ENCODE data around the gene TMPRSS4. TPM values are rescaled to one million over a fixed set of nuclear protein-coding genes. Genes with fewer than 3 reads are reported as not detected.

The TMPRSS4 gene
- total and polyA plus RNA-seq, 2 experiments from 2014 or later: 0.10 to 0.58 TPM

DNA sequence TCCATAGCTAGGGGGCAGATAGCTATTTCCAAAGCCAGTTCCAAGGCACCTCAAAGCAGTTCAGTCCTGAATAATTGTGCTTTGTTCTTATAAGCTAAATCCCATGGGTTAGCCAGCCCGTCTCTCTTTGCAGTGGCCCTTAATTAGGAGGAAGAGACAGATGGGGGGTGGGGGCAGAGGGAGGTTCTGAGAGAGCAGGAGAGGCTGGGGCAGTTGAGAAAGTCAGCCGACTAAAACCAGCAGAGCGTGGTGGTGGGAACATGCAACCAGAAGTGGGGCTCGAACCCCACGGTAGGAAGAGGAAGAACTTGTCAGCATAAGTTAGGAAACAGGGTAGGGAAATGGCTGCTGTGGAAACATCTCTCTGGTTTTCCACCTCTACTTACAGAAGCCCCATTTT lies 86.6 kb downstream of the TMPRSS4 start (continued):
- TF ChIP-seq, protein P1, sequence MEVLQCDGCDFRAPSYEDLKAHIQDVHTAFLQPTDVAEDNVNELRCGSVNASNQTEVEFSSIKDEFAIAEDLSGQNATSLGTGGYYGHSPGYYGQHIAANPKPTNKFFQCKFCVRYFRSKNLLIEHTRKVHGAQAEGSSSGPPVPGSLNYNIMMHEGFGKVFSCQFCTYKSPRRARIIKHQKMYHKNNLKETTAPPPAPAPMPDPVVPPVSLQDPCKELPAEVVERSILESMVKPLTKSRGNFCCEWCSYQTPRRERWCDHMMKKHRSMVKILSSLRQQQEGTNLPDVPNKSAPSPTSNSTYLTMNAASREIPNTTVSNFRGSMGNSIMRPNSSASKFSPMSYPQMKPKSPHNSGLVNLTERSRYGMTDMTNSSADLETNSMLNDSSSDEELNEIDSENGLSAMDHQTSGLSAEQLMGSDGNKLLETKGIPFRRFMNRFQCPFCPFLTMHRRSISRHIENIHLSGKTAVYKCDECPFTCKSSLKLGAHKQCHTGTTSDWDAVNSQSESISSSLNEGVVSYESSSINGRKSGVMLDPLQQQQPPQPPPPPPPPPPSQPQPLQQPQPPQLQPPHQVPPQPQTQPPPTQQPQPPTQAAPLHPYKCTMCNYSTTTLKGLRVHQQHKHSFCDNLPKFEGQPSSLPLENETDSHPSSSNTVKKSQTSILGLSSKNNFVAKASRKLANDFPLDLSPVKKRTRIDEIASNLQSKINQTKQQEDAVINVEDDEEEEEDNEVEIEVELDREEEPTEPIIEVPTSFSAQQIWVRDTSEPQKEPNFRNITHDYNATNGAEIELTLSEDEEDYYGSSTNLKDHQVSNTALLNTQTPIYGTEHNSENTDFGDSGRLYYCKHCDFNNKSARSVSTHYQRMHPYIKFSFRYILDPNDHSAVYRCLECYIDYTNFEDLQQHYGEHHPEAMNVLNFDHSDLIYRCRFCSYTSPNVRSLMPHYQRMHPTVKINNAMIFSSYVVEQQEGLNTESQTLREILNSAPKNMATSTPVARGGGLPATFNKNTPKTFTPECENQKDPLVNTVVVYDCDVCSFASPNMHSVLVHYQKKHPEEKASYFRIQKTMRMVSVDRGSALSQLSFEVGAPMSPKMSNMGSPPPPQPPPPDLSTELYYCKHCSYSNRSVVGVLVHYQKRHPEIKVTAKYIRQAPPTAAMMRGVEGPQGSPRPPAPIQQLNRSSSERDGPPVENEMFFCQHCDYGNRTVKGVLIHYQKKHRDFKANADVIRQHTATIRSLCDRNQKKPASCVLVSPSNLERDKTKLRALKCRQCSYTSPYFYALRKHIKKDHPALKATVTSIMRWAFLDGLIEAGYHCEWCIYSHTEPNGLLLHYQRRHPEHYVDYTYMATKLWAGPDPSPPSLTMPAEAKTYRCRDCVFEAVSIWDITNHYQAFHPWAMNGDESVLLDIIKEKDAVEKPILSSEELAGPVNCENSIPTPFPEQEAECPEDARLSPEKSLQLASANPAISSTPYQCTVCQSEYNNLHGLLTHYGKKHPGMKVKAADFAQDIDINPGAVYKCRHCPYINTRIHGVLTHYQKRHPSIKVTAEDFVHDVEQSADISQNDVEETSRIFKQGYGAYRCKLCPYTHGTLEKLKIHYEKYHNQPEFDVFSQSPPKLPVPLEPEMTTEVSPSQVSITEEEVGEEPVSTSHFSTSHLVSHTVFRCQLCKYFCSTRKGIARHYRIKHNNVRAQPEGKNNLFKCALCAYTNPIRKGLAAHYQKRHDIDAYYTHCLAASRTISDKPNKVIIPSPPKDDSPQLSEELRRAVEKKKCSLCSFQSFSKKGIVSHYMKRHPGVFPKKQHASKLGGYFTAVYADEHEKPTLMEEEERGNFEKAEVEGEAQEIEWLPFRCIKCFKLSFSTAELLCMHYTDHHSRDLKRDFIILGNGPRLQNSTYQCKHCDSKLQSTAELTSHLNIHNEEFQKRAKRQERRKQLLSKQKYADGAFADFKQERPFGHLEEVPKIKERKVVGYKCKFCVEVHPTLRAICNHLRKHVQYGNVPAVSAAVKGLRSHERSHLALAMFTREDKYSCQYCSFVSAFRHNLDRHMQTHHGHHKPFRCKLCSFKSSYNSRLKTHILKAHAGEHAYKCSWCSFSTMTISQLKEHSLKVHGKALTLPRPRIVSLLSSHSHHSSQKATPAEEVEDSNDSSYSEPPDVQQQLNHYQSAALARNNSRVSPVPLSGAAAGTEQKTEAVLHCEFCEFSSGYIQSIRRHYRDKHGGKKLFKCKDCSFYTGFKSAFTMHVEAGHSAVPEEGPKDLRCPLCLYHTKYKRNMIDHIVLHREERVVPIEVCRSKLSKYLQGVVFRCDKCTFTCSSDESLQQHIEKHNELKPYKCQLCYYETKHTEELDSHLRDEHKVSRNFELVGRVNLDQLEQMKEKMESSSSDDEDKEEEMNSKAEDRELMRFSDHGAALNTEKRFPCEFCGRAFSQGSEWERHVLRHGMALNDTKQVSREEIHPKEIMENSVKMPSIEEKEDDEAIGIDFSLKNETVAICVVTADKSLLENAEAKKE (CRISPR knock-in tag; IDR thresholded peaks at IDR 0.05): no peak
- no peak for TF ChIP-seq JUNB (IDR thresholded peaks at IDR 0.05; ENCODE audit: unreplicated experiment)
- TF ChIP-seq STAT1 (IDR thresholded peaks at IDR 0.05; ENCODE audit: unreplicated experiment): no peak
- no peak for TF ChIP-seq NANOG (IDR thresholded peaks at IDR 0.05; ENCODE audit: borderline replicate concordance)
- TF ChIP-seq, protein P2, sequence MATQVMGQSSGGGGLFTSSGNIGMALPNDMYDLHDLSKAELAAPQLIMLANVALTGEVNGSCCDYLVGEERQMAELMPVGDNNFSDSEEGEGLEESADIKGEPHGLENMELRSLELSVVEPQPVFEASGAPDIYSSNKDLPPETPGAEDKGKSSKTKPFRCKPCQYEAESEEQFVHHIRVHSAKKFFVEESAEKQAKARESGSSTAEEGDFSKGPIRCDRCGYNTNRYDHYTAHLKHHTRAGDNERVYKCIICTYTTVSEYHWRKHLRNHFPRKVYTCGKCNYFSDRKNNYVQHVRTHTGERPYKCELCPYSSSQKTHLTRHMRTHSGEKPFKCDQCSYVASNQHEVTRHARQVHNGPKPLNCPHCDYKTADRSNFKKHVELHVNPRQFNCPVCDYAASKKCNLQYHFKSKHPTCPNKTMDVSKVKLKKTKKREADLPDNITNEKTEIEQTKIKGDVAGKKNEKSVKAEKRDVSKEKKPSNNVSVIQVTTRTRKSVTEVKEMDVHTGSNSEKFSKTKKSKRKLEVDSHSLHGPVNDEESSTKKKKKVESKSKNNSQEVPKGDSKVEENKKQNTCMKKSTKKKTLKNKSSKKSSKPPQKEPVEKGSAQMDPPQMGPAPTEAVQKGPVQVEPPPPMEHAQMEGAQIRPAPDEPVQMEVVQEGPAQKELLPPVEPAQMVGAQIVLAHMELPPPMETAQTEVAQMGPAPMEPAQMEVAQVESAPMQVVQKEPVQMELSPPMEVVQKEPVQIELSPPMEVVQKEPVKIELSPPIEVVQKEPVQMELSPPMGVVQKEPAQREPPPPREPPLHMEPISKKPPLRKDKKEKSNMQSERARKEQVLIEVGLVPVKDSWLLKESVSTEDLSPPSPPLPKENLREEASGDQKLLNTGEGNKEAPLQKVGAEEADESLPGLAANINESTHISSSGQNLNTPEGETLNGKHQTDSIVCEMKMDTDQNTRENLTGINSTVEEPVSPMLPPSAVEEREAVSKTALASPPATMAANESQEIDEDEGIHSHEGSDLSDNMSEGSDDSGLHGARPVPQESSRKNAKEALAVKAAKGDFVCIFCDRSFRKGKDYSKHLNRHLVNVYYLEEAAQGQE (IDR thresholded peaks at IDR 0.05; ENCODE audit: unreplicated experiment): no peak
- TF ChIP-seq CREB1 (CRISPR knock-in tag; IDR thresholded peaks at IDR 0.05; ENCODE audit: low read depth): no peak

DNA sequence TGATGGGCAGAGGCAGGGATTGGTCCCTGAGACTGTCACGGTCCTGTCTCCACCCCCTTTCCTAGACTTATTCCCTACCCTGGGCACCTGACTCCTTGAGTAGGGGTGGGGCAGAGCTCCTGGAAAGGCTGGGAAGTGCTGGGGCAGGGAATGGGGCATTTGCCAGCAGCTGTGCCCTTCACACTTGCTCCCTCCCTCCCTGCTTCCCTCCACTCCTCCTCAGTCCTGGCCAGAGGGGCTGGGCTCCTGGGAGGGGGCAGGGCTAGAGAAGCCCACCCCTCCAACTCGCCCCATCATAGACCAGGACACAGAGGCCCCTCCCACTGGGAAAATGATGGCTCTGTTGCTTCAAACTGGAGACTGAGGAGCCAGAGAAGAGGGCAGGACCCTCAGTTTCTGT lies 88.0 kb downstream of the TMPRSS4 start:
- Histone ChIP-seq H3K4me3 (no peak overlapping the region), H3K4me2 (no peak overlapping the region), H3K4me1 (ENCODE audit: insufficient read depth) (no peaks in the 10 kb centered on the region), H3K79me2 (replicated peaks; ENCODE audit: insufficient read depth) (no peaks in the 10 kb centered on the region), H2AFZ (no peak overlapping the region), H4K20me1 (replicated peaks; ENCODE audit: insufficient read depth) (no peaks in the 10 kb centered on the region; the same call in 1 of the 2 replicates), H3K9me2 (ENCODE audit: insufficient read depth) (no peaks in the 10 kb centered on the region), H3F3A (replicated peaks; ENCODE audit: low read depth) (no peaks in the 10 kb centered on the region), H3K27ac (ENCODE audit: low read depth) (no peak overlapping the region), H3K27me3 (ENCODE audit: insufficient read depth) (peaks cover 32% of the 10 kb centered on the region), H3K36me3 (ENCODE audit: insufficient read depth) (no peaks in the 10 kb centered on the region)
- DNase-seq (ENCODE audit: low spot score) (no peak), ATAC-seq (peak; percentile 26)
- Mint-ChIP-seq H3K4me1 (peaks cover 9% of the 10 kb centered on the region; the same call in 2 of the 3 replicates), H3K36me3 (ENCODE audit: low read depth) (no peaks in the 10 kb centered on the region), H3K27me3 (ENCODE audit: insufficient read depth, low read depth, poor library complexity) (peaks cover 15% of the 10 kb centered on the region), H3K9me3 (no peaks in the 10 kb centered on the region), H3K4me3 (no peak overlapping the region), H3K27ac (no peak overlapping the region)
- TF ChIP-seq, protein P3, sequence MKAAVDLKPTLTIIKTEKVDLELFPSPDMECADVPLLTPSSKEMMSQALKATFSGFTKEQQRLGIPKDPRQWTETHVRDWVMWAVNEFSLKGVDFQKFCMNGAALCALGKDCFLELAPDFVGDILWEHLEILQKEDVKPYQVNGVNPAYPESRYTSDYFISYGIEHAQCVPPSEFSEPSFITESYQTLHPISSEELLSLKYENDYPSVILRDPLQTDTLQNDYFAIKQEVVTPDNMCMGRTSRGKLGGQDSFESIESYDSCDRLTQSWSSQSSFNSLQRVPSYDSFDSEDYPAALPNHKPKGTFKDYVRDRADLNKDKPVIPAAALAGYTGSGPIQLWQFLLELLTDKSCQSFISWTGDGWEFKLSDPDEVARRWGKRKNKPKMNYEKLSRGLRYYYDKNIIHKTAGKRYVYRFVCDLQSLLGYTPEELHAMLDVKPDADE (IDR thresholded peaks at IDR 0.05): no peak
